Caco-2 (cell line): Measurements from ENCODE around the gene SLC25A24. TPM values are rescaled to one million over a fixed set of nuclear protein-coding genes. Genes with fewer than 3 reads are reported as not detected.

Experiments used
- BruUV-seq: library from RNA; stranded (reverse); fragments of 400-500 nt; replicated peaks from 2 replicates; lab custom pipeline; 2021; lab: Mats Ljungman, UMichigan
- CTCF ChIA-PET: fragments of 300-600 bp; sonication (Branson Sonifier 250); formaldehyde crosslinking; loops from one replicate; lab custom pipeline; 2022; ENCODE audit warnings: antibody characterized with exemption; lab: Charles Lee
- POLR2A ChIA-PET: fragments of 300-600 bp; sonication (Branson Sonifier 250); formaldehyde crosslinking; loops from one replicate; lab custom pipeline; 2022; ENCODE audit warnings: antibody characterized with exemption; lab: Charles Lee
- DNase-seq, 2 experiments: peaks; one replicate each; pipeline versions ENCODE4 v3.0.0 to v3.0.0-alpha.2; 2020 to 2022
- H3K27me3 ChIP-seq: replicated peaks from 2 replicates; pipeline ENCODE4 v1.6.0; 2011; ENCODE audit warnings: low read length; ENCODE audit not compliant: control insufficient read depth, insufficient read depth
- H3K36me3 ChIP-seq: 2 replicates; pipeline ENCODE4 v1.5.1; 2011; ENCODE audit warnings: low read length; ENCODE audit not compliant: control insufficient read depth, insufficient read depth
- H3K4me1 ChIP-seq: fragments of 250-450 bp; sonication (Bioruptor Pico); 2 replicates; pipeline ENCODE4 v1.5.1; 2020; ENCODE audit warnings: mild to moderate bottlenecking
- H3K4me3 ChIP-seq: 2 replicates; pipeline ENCODE4 v1.5.1; 2011; ENCODE audit warnings: low read depth, mild to moderate bottlenecking, control low read depth, low read length
- H3K9me3 ChIP-seq: fragments of 250-450 bp; sonication (Bioruptor Pico); 2 replicates; pipeline ENCODE4 v1.5.1; 2020; ENCODE audit warnings: mild to moderate bottlenecking, moderate library complexity
- H3K27ac Mint-ChIP-seq: one replicate; pipeline ENCODE4 v1.8.0; 2022; ENCODE audit warnings: mixed read lengths; ENCODE audit not compliant: unreplicated experiment
- H3K27me3 Mint-ChIP-seq: one replicate; pipeline ENCODE4 v1.8.0; 2022; ENCODE audit warnings: mixed read lengths; ENCODE audit not compliant: insufficient read depth, unreplicated experiment
- H3K36me3 Mint-ChIP-seq: one replicate; pipeline ENCODE4 v1.8.0; 2022; ENCODE audit warnings: mild to moderate bottlenecking, mixed read lengths; ENCODE audit not compliant: insufficient read depth, unreplicated experiment
- H3K4me1 Mint-ChIP-seq: one replicate; pipeline ENCODE4 v1.8.0; 2022; ENCODE audit warnings: low read depth, mixed read lengths; ENCODE audit not compliant: unreplicated experiment
- H3K4me3 Mint-ChIP-seq: one replicate; pipeline ENCODE4 v1.8.0; 2022; ENCODE audit warnings: mild to moderate bottlenecking, moderate library complexity, mixed read lengths; ENCODE audit not compliant: unreplicated experiment
- H3K9me3 Mint-ChIP-seq: one replicate; pipeline ENCODE4 v1.8.0; 2022; ENCODE audit warnings: mixed read lengths; ENCODE audit not compliant: unreplicated experiment
- intact Hi-C: fragments of 100-400 bp; cut with micrococcal nuclease; formaldehyde crosslinking; loops from one replicate; pipeline ENCODE4 v1.10.0; 2022; ENCODE audit not compliant: unreplicated experiment
- total RNA-seq: library from RNA; stranded (reverse); gene quantifications from 2 replicates; pipeline ENCODE4 v1.2.3, GENCODE V29; 2022
- TF ChIP-seq, protein P1 (sequence below), 2 experiments: fragments of 200-600 bp in 1 of 2; IDR thresholded peaks; 1 replicate in 1 of 2; 2 replicates in 1 of 2; pipeline versions ENCODE4 v1.5.1 to v1.8.0; 2011 to 2022; ENCODE audit warnings: antibody characterized with exemption in 1 of 2, control low read depth in 1 of 2, inconsistent platforms in 1 of 2, low read depth in 1 of 2, low read length in 1 of 2, mild to moderate bottlenecking in 1 of 2, moderate library complexity in 1 of 2; ENCODE audit not compliant: insufficient read depth in 1 of 2, severe bottlenecking in 1 of 2, unreplicated experiment in 1 of 2

SLC25A24 gene
- total RNA-seq, 1 experiment from 2014 or later, result 26.4 TPM

- ChIA-PET CTCF (no interaction called here), POLR2A (no interaction called here)
- no TSS peak for BruUV-seq
- TF ChIP-seq, protein P1, sequence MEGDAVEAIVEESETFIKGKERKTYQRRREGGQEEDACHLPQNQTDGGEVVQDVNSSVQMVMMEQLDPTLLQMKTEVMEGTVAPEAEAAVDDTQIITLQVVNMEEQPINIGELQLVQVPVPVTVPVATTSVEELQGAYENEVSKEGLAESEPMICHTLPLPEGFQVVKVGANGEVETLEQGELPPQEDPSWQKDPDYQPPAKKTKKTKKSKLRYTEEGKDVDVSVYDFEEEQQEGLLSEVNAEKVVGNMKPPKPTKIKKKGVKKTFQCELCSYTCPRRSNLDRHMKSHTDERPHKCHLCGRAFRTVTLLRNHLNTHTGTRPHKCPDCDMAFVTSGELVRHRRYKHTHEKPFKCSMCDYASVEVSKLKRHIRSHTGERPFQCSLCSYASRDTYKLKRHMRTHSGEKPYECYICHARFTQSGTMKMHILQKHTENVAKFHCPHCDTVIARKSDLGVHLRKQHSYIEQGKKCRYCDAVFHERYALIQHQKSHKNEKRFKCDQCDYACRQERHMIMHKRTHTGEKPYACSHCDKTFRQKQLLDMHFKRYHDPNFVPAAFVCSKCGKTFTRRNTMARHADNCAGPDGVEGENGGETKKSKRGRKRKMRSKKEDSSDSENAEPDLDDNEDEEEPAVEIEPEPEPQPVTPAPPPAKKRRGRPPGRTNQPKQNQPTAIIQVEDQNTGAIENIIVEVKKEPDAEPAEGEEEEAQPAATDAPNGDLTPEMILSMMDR (IDR thresholded peaks at IDR 0.05; ENCODE audit: insufficient read depth in 1 of 2, low read depth in 1 of 2, low read length in 1 of 2, severe bottlenecking in 1 of 2, unreplicated experiment in 1 of 2), result no peak
- Histone ChIP-seq H3K9me3 (no peaks in the 10 kb centered on the region), H3K4me3 (no peak overlapping the region), H3K27me3 (no peaks in the 10 kb centered on the region), H3K4me1 (no peaks in the 10 kb centered on the region), H3K36me3 (no peaks in the 10 kb centered on the region)
- Mint-ChIP-seq H3K4me1 (no peaks in the 10 kb centered on the region), H3K9me3 (no peaks in the 10 kb centered on the region), H3K27me3 (peaks cover 3% of the 10 kb centered on the region), H3K36me3 (no peaks in the 10 kb centered on the region), H3K4me3 (no peak overlapping the region), H3K27ac (no peak overlapping the region)
- intact Hi-C loops, result no loop called here
- DNase-seq, result no peak
Observed at GRCh38 chr1:108106775-108107174, 93.4 kb downstream of the SLC25A24 start.

- no peaks in the 10 kb centered on the region for H3K4me1 Mint-ChIP-seq
- H3K4me3 ChIP-seq, result no peak overlapping the region
- no peaks in the 10 kb centered on the region for H3K9me3 ChIP-seq
- no peak for DNase-seq
- H3K27ac Mint-ChIP-seq, result no peak overlapping the region
- no peaks in the 10 kb centered on the region for H3K4me1 ChIP-seq
- no peak overlapping the region for H3K4me3 Mint-ChIP-seq
- no peaks in the 10 kb centered on the region for H3K9me3 Mint-ChIP-seq
- H3K36me3 ChIP-seq, result no peaks in the 10 kb centered on the region
- H3K36me3 Mint-ChIP-seq, result no peaks in the 10 kb centered on the region
- ChIA-PET POLR2A (no interaction called here), CTCF (no interaction called here)
- no TSS peak for BruUV-seq
- intact Hi-C loops, result no loop called here
- H3K27me3 ChIP-seq, result no peaks in the 10 kb centered on the region
- H3K27me3 Mint-ChIP-seq, result peaks cover 6% of the 10 kb centered on the region
- TF ChIP-seq, protein P1 (IDR thresholded peaks at IDR 0.05; ENCODE audit: insufficient read depth in 1 of 2, low read depth in 1 of 2, low read length in 1 of 2, severe bottlenecking in 1 of 2, unreplicated experiment in 1 of 2), result no peak
Observed at GRCh38 chr1:108100148-108100547, 100.0 kb downstream of the SLC25A24 start.

GRCh38 chr1:108097018-108097417 is 103.1 kb downstream of the SLC25A24 start:
- Histone ChIP-seq H3K4me1 (no peaks in the 10 kb centered on the region), H3K4me3 (no peak overlapping the region), H3K27me3 (no peaks in the 10 kb centered on the region), H3K9me3 (no peaks in the 10 kb centered on the region), H3K36me3 (no peaks in the 10 kb centered on the region)
- TF ChIP-seq, protein P1 (IDR thresholded peaks at IDR 0.05; ENCODE audit: insufficient read depth in 1 of 2, low read depth in 1 of 2, low read length in 1 of 2, severe bottlenecking in 1 of 2, unreplicated experiment in 1 of 2), result no peak
- ChIA-PET CTCF (no interaction called here), POLR2A (no interaction called here)
- DNase-seq, result no peak
- Mint-ChIP-seq H3K4me1 (no peaks in the 10 kb centered on the region), H3K36me3 (no peaks in the 10 kb centered on the region), H3K27me3 (peaks cover 6% of the 10 kb centered on the region), H3K9me3 (no peaks in the 10 kb centered on the region), H3K4me3 (no peak overlapping the region), H3K27ac (no peak overlapping the region)
- intact Hi-C loops, result no loop called here
- no TSS peak for BruUV-seq
